H7 (cell line): ENCODE results near the gene AP3B1. TPM values are rescaled to one million over a fixed set of nuclear protein-coding genes. Genes with fewer than 3 reads are reported as not detected.
A peak's percentile ranks its signal among the peaks of the same experiment; 100 is the strongest.

Experiments
- DNase-seq: peaks from one replicate; pipeline ENCODE4 v3.0.0; 2012
- H3K27me3 ChIP-seq: 2 replicates; pipeline ENCODE4 v1.6.0; 2011; ENCODE audit warnings: mild to moderate bottlenecking, low read length; ENCODE audit not compliant: control insufficient read depth, insufficient read depth
- H3K36me3 ChIP-seq: replicated peaks from 2 replicates; pipeline ENCODE4 v1.5.1; 2011; ENCODE audit warnings: low read length; ENCODE audit not compliant: control insufficient read depth, insufficient read depth
- H3K4me3 ChIP-seq: 2 replicates; pipeline ENCODE4 v1.5.1; 2011; ENCODE audit warnings: low read depth, mild to moderate bottlenecking, control low read depth, low read length, moderate library complexity; ENCODE audit not compliant: insufficient read depth
- total RNA-seq: library from RNA; depleted of rRNA; stranded (reverse); fragments of >200 nt; shearing (Covaris generic); gene quantifications from 2 replicates; pipeline ENCODE4 v1.2.3, GENCODE V29; 2014; rRNA removed

The AP3B1 gene, protein sequence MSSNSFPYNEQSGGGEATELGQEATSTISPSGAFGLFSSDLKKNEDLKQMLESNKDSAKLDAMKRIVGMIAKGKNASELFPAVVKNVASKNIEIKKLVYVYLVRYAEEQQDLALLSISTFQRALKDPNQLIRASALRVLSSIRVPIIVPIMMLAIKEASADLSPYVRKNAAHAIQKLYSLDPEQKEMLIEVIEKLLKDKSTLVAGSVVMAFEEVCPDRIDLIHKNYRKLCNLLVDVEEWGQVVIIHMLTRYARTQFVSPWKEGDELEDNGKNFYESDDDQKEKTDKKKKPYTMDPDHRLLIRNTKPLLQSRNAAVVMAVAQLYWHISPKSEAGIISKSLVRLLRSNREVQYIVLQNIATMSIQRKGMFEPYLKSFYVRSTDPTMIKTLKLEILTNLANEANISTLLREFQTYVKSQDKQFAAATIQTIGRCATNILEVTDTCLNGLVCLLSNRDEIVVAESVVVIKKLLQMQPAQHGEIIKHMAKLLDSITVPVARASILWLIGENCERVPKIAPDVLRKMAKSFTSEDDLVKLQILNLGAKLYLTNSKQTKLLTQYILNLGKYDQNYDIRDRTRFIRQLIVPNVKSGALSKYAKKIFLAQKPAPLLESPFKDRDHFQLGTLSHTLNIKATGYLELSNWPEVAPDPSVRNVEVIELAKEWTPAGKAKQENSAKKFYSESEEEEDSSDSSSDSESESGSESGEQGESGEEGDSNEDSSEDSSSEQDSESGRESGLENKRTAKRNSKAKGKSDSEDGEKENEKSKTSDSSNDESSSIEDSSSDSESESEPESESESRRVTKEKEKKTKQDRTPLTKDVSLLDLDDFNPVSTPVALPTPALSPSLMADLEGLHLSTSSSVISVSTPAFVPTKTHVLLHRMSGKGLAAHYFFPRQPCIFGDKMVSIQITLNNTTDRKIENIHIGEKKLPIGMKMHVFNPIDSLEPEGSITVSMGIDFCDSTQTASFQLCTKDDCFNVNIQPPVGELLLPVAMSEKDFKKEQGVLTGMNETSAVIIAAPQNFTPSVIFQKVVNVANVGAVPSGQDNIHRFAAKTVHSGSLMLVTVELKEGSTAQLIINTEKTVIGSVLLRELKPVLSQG
- total RNA-seq: 40.1 and 49.8 TPM in 2 replicates

DNA sequence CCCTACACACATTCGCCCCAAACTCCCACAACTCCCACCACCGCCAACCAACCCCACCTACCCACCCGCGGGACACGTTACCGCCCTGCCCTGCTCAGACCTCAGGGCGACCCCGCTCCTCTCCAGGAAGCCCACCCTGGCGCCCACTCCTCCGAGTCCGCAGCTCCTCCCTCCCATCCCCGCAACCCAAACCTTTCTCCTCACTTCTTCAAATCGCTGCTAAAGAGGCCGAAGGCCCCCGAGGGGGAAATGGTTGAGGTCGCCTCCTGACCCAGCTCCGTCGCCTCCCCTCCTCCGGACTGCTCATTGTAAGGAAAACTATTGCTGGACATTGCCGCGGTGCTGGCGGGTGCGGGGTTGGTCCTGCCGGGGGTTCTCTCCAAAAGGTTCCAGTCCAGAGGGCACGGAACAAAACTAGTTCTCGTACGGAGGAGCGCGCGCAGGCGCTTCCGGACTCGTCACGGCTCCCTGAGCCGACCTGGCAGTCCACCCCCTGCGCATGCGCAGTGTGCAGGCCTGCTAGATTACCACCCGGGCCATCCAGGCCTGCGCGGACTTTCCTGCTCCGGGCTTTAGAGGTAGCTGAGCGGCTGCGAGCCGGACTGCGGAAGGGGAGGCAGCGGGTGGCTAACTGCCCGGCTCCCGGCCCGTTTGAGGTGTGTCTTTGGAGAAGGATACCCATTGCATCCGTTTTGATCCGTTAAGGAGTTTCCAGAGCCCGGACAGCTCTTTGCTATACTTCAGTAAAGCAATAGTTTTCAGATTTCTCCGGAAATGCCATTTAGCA, at the start of gene AP3B1:
Gene AP3B1 (minus strand): TSS at position 451 of the 787 bp plus-strand sequence. CDS start 119 bp downstream, at position 332.
- H3K4me3 ChIP-seq: peak within 1 kb of the TSS; percentile 91
- no peaks in the 10 kb centered on the region for H3K27me3 ChIP-seq
- no peaks in the 10 kb centered on the region for H3K36me3 ChIP-seq
- peak; percentile 95 for DNase-seq

DNA sequence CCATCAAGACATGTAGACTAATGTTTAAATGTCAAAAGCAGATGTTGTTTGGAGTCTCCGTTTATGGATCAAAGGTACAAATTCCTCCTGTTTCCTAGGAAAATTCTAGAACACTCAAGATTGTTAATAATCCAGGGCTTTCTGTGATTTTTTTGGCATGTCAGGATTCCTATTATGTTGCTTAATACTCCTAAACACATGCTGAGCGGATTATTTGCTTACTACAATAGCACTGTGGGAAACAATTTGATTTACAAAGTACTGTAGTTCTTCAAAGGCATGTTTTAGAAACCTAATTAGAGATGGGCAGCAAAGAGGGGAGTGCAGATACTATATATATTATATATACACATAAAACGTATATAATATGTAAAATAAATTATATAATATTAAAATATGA, 46.9 kb upstream of the AP3B1 start:
- peak; percentile 35 for DNase-seq

DNA sequence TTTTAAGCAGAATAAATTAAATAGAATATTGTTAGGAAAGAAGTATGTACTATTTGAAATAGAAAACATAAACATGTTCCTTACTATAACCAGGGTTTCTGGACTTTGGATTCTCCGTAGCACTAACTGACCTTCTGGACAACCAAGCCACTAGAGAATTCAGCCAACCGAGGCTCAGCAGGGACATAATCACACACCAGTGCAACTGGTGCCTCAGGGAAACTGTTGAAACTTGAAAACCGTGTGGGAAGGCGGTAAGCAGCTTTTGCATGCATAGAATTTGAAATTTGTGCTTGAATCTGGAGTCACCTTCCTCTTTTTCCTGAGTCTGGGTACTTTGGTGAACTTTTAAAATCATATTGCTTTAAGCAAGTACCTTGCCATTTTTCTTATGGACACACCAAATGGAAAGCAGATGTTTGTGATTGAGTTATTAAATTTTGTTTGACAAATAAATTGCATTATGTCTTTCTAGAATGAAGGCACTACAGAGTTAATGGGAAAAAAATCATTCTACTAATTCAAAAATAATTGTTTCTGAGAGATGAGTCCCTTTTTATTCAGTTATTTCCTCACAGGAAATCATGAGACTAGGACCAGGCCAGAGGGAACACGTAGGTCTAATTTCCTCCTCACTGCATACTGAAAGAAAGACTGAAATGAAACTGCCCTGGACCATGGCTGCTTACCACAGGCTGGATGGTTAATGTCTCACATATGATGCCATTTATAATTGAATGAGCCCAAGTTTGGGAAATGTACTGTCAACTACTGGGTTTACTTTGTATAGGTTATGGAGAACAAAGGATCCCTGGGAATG, 45.3 kb upstream of the AP3B1 start:
- Histone ChIP-seq H3K4me3 (no peak overlapping the region), H3K36me3 (no peaks in the 10 kb centered on the region), H3K27me3 (peaks cover 39% of the 10 kb centered on the region)
- DNase-seq: no peak

More for the DNA sequence above, 46.9 kb upstream of the AP3B1 start:
- H3K36me3 ChIP-seq: no peaks in the 10 kb centered on the region
- H3K27me3 ChIP-seq: peaks cover 42% of the 10 kb centered on the region
- no peak overlapping the region for H3K4me3 ChIP-seq

DNA sequence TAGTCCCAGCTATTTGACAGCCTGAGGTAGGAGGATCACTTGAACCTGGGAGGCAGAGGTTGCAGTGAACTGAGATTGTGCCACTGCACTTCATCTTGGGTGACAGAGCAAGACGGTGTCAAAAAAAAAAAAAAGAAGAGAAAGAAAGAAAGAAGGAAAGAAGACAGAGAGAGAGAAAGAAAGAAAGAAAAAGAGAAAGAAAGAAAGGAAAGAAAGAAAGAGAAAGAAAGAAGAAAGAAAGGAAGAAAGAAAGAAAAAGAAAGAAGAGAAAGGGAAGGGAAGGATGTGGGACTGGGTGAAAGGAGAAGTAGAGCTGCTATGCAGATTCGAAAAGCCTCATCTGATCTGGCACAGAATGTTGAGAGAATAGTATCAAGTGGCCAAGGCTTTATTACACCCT, 42.2 kb upstream of the AP3B1 start:
- DNase-seq: no peak
- no peaks in the 10 kb centered on the region for H3K36me3 ChIP-seq

DNA sequence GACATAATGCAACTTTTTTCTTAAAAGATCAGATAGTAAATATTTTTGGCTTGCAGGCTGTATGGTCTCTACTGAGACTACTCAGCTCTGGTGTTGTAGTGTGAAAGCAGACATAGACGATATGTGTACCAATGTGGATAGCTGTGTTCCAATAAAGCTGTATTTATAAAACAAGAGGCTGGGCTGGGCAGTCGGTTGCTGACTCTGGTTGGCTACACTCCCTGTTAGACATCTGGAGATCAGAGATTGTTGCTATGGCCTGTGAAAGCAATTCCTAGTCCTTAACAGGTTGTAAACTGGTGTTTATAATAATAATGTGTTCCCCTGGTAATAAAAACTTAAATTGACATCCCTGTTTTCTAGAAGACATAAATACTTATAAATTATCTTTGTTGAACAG, 41.5 kb upstream of the AP3B1 start:
- no peak overlapping the region for H3K4me3 ChIP-seq
- no peak for DNase-seq
- no peaks in the 10 kb centered on the region for H3K36me3 ChIP-seq
- H3K27me3 ChIP-seq: peaks cover 16% of the 10 kb centered on the region

More for the DNA sequence above, 42.2 kb upstream of the AP3B1 start:
- H3K4me3 ChIP-seq: no peak overlapping the region
- H3K27me3 ChIP-seq: peaks cover 18% of the 10 kb centered on the region

DNA sequence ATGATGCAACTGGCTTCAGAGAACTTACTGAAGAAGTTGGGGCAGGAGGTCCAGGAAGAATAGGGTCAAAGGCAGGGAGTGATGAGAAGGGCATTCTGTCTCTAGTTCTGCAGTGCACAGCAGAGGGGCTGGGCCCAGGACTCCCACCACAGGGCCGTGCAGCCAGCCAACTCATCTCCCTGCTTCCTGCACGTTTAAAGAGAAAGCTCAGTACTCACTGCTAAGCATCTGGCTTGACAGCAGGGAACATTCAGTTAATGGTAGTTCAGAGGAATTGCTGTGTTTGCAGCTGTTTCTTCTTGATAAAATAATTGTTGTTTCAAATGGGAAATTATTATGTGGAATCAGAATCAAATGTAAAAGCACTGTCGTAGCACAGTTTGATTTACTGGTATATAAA, 40.3 kb upstream of the AP3B1 start:
- Histone ChIP-seq H3K4me3 (no peak overlapping the region), H3K36me3 (no peaks in the 10 kb centered on the region), H3K27me3 (peaks cover 5% of the 10 kb centered on the region)
- no peak for DNase-seq

DNA sequence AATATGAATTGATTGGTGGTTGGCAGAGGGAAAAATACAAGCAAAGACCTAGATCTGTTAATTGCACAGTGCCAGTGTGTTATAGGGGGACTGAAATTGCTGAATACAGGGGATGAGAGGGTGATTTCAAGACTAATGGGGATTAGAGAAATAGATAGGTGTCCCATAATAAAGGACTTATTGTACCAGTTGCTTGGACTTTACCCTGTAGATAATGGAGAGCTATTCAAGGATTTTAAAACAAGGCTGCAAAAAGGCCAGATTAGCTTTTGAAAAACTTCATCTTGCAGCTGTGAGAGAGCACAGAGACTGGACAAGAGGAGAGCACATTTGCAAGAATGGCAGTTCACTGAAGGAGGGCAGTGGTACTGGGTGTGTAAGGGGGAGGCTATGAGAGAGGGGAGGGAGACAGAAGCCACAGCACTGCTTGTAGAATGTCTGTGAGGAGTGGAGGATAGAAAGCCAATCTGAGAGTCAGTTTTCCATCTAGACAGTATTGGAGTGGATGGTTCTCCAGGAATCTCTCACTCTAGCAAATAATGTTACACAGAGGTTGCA, 37.1 kb upstream of the AP3B1 start:
- Histone ChIP-seq H3K27me3 (no peaks in the 10 kb centered on the region), H3K4me3 (no peak overlapping the region), H3K36me3 (no peaks in the 10 kb centered on the region)
- DNase-seq: no peak

DNA sequence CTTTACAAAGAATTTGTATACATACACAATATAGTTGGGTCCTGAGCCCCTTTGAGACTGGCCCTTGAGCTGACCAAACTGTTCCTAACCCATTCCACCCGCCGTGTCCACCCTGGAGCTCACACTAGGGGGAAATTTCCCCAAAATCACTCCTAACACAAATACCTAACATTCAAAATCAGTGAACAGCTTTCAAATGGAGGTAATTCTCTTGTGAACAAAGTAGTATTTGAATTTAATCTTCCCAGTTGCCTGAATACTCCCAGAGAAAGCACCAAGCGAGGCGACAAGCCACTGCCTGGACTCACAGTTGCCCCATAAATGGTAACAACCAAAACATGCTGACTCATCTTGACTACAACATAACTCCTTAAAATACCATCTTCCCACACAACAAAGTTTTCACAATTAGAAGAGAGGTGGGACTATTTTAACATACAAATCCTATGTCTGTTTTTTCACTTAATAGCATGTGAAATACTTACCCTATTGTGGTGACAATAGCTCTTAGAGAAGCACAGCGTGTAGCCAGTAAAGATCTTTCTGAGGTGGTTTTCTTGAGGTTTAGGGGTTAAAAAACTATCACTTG, 34.2 kb upstream of the AP3B1 start:
- DNase-seq: no peak
- Histone ChIP-seq H3K36me3 (no peaks in the 10 kb centered on the region), H3K27me3 (no peaks in the 10 kb centered on the region), H3K4me3 (no peak overlapping the region)

DNA sequence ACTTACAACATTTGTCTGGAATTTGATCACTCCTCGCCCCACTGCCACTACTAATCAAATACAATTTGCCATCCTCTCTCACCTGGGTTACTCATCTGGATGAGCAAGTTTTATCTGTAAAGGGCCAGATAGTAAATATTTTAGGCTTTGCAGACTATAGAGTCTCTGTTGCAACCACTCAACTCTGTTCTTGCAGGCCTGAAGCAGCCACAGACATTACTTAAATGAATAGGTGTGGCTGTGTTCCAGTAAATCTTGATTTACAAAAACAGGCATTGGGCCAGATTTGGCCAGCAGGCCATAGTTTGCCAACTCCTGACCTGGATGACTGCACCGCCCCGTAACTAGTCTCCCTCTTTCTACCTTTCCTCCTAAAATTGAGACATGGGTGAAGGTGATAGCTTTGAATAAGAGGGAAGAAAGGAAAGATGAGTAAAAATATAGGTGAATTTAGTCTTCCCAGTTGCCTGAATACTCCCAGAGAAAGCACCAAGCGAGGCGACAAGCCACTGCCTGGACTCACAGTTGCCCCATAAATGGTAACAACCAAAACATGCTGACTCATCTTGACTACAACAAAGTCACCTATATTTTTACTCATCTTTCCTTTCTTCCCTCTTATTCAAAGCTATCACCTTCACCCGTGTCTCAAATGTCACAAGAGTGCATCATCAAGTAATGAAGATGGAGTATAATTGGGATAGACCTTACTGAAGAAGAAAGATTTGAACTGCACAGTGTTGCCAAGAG, 33.4 kb upstream of the AP3B1 start:
- Histone ChIP-seq H3K4me3 (no peak overlapping the region), H3K27me3 (no peaks in the 10 kb centered on the region), H3K36me3 (no peaks in the 10 kb centered on the region)
- DNase-seq: no peak

DNA sequence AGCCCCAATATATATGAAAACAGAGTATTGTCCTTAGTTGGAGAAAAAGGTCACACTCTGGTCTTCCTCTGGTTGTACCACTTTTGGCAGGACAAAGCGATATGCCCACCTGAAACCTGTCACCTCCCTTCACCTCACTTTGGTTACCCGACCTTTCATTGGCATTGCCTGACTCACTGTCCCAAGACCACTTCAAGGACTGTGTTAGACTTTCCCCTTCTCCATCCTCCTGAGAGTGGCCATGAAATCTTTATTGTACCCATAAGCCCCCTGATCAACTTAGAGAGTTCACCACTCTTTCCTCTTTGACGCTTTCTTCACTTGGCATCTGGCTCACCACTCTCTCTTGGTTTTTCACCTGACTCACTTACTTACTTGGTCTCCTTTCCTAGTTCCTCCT, 32.4 kb upstream of the AP3B1 start:
- H3K4me3 ChIP-seq: no peak overlapping the region
- H3K36me3 ChIP-seq: no peaks in the 10 kb centered on the region
- DNase-seq: no peak
- H3K27me3 ChIP-seq: no peaks in the 10 kb centered on the region

DNA sequence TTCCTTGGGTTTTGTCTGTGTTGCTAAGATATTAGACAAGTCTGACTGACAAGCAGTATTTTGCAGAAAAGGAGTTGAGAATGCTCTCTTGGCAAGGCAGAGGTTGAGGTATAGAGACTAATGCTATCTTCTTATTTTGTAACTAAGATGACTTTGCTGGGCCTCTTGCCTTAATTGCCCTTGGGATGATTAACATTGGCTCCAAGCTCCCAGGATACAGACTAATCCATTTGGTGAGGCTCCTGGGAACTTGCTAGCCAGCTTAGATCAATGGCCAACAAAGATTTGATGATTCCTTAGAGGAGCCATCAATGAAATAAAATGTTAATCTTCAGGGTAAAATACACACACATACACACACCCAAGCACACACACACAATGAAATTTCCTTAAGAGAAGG, 28.7 kb upstream of the AP3B1 start:
- Histone ChIP-seq H3K4me3 (no peak overlapping the region), H3K27me3 (no peaks in the 10 kb centered on the region), H3K36me3 (no peaks in the 10 kb centered on the region)
- DNase-seq: no peak

DNA sequence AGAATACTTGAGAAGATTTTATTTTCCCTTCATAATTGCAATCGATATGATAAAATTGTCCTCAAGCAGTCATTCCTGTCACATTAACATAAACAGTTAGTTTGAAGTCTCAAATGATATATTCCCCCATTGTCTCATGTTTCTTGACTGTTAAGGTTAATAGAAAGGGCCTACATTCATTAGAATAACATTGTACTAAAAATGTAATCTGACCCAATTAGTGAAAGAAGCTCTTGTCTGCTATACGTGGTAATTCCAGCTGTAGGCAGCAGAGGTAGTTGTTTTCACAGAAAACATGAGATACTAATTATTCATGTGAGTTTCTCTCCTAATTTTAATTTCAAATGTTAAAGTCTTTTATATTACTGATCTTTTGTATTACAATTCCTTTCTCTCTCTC, 25.9 kb upstream of the AP3B1 start:
- no peaks in the 10 kb centered on the region for H3K27me3 ChIP-seq
- no peak overlapping the region for H3K4me3 ChIP-seq
- peak; percentile 33 for DNase-seq
- no peaks in the 10 kb centered on the region for H3K36me3 ChIP-seq
